Measurements from ENCODE around the gene BCL7A.

DNA sequence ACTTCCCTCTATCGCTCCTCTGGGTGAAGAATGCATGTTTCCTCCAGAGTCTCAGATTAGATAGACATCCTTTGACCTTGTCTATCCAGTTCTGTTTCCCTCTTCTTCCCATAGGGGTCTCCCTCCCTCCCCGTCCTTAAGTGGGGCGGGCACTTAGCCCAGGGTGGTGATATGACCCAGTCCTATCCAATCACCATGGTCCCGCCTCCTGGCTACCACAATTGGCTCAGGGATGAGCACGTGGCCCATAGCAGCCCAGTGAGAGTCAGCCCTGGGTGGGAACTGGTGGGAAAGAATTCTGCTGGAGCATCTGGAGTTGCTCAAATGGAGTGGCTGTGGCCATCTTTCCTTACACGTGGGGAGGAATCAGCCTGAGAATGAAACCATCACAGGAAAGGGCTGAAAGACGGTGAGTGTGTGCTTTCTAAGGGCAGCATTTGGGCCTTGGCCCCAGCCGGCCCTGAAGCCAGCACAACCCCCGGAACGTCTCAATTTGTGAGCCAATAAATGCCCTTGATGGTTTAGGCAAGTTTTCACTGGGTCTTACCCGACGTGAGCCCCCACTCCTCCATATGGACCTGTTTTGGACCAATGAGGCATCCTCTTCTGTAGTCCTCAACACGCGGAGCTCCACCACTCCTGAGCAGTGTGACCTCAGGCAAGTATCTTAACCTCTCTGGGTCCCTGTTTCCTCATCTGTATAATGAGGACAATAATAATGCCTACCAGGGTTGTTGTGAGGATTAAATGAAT, 42.5 kb downstream of the BCL7A start:
- TF ChIP-seq, protein P1, sequence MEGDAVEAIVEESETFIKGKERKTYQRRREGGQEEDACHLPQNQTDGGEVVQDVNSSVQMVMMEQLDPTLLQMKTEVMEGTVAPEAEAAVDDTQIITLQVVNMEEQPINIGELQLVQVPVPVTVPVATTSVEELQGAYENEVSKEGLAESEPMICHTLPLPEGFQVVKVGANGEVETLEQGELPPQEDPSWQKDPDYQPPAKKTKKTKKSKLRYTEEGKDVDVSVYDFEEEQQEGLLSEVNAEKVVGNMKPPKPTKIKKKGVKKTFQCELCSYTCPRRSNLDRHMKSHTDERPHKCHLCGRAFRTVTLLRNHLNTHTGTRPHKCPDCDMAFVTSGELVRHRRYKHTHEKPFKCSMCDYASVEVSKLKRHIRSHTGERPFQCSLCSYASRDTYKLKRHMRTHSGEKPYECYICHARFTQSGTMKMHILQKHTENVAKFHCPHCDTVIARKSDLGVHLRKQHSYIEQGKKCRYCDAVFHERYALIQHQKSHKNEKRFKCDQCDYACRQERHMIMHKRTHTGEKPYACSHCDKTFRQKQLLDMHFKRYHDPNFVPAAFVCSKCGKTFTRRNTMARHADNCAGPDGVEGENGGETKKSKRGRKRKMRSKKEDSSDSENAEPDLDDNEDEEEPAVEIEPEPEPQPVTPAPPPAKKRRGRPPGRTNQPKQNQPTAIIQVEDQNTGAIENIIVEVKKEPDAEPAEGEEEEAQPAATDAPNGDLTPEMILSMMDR (IDR thresholded peaks at IDR 0.05; ENCODE audit: low read length), result peak; percentile 64
- TF ChIP-seq EZH2 (IDR thresholded peaks at IDR 0.05; ENCODE audit: borderline replicate concordance, low read length), result no peak

All from OCI-LY1 (cell line).